Ascending aorta (tissue), 2 donors: ENCODE data around the gene GRAMD1A. TPM values are rescaled to one million over a fixed set of nuclear protein-coding genes. Genes with fewer than 3 reads are reported as not detected.

Experiments used
- DNase-seq, 2 donors: peaks; one replicate each; pipeline ENCODE4 v3.0.0-alpha.2; 2019; ENCODE audit warnings: low spot score in 2 of 2
- H3K27ac ChIP-seq, 2 donors: fragments of 200-600 bp; sonication (generic); one replicate each; pipeline ENCODE4 v1.5.1; 2016 to 2017; ENCODE audit warnings: mild to moderate bottlenecking in 1 of 2
- H3K27me3 ChIP-seq: fragments of 200-600 bp; sonication (generic); one replicate; pipeline ENCODE4 v1.5.1; 2017
- H3K36me3 ChIP-seq, 2 donors: fragments of 200-600 bp; sonication (generic); one replicate each; pipeline ENCODE4 v1.5.1; 2016
- H3K4me1 ChIP-seq, 2 donors: fragments of 200-600 bp; sonication (generic); one replicate each; pipeline ENCODE4 v1.5.1; 2016 to 2017; ENCODE audit warnings: mild to moderate bottlenecking in 1 of 2
- H3K4me3 ChIP-seq, 2 donors: fragments of 200-600 bp; sonication (generic); one replicate each; pipeline ENCODE4 v1.5.1; 2016 to 2017; ENCODE audit warnings: mild to moderate bottlenecking in 1 of 2
- H3K9me3 ChIP-seq, 2 donors: fragments of 200-600 bp; sonication (generic); one replicate each; pipeline ENCODE4 v1.5.1; 2016
- CTCF ChIP-seq, 3 experiments: fragments of 200-600 bp in 2 of 3; fragments of 450-650 bp in 1 of 3; sonication (generic) in 2 of 3; IDR thresholded peaks; one replicate each; pipeline ENCODE4 v1.5.1; 2016 to 2019; ENCODE audit warnings: antibody characterized with exemption in 3 of 3, mild to moderate bottlenecking in 1 of 3, moderate library complexity in 1 of 3
- intact Hi-C: fragments of 100-400 bp; cut with DNase I; formaldehyde crosslinking; loops from one replicate; pipeline ENCODE4 v1.15.1; 2023
- total RNA-seq: library from RNA; depleted of rRNA; stranded (reverse); fragments of >200 nt; gene quantifications from one replicate; pipeline ENCODE4 v1.1.0, GENCODE V29; 2016

The GRAMD1A gene
- total RNA-seq, 1 donor from 2014 or later: 103 TPM

GRCh38 chr19:35076026-35076370 lies 75.9 kb downstream of the GRAMD1A start:
- H3K4me3 ChIP-seq: no peak overlapping the region
- intact Hi-C loops: no loop called here
- no peak for DNase-seq
- no peak for TF ChIP-seq CTCF (IDR thresholded peaks at IDR 0.05)
- no peaks in the 10 kb centered on the region for H3K9me3 ChIP-seq
- no peaks in the 10 kb centered on the region for H3K4me1 ChIP-seq
- no peaks in the 10 kb centered on the region for H3K36me3 ChIP-seq
- no peak overlapping the region for H3K27ac ChIP-seq
- H3K27me3 ChIP-seq: no peaks in the 10 kb centered on the region

Other genes starting within 250 kb of the GRAMD1A start
- 2.2 TPM for gene ZNF599, start 227.1 kb upstream of the GRAMD1A start, total RNA-seq
- gene ZNF30, start 73.4 kb upstream of the GRAMD1A start, total RNA-seq: 11.8 TPM
- 10.4 TPM for gene ZNF792, start 36.1 kb upstream of the GRAMD1A start, total RNA-seq
- gene SCN1B, start 30.1 kb downstream of the GRAMD1A start, total RNA-seq: 20.8 TPM
- gene HPN, start 41.4 kb downstream of the GRAMD1A start, total RNA-seq: 0.85 TPM
- not detected for gene FXYD3, start 115.5 kb downstream of the GRAMD1A start, total RNA-seq
- gene LGI4, start 134.7 kb downstream of the GRAMD1A start, total RNA-seq: 59.3 TPM
- gene FXYD1, start 138.5 kb downstream of the GRAMD1A start, total RNA-seq: 34.8 TPM
- not detected for gene FXYD7, start 142.9 kb downstream of the GRAMD1A start, total RNA-seq
- gene FXYD5, start 154.4 kb downstream of the GRAMD1A start, total RNA-seq: 138 TPM
- not detected for gene FAM187B, start 228.4 kb downstream of the GRAMD1A start, total RNA-seq
- gene LSR, start 248.7 kb downstream of the GRAMD1A start, total RNA-seq: 79.4 TPM